Measurements from ENCODE around the gene PAPOLA. TPM values are rescaled to one million over a fixed set of nuclear protein-coding genes. Genes with fewer than 3 reads are reported as not detected.

Gene PAPOLA
- total and polyA plus RNA-seq, 7 donors = 55.5 to 141 (median 91.7) TPM

DNA sequence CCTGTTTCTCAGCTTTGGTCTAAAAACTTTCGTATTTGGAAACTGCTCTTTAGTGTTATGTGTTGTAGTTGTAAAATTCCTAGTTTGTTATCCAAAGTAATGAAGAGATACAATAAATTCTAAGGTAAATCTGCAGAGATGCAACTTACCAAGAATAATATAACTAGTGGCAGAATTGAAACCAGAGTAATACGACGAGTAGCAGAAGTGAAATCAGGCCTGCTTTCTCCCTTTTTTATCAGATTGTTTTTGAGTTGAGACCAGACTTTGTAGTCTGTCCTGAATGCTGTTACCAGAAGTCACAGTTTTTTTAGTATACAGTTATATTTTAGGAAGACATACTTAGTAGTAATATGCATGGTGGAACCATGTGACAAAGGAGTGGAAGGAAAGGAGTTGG, 12.5 kb downstream of the PAPOLA start:
- DNase-seq (no peak), ATAC-seq (no peak)
- 80 to 89% (median 87%) methylated on average over 3 of the region's 3 CpGs for WGBS, 3 donors
- intact Hi-C loops (cut with DNase I) = no loop called here
- peaks cover 61% of the 10 kb centered on the region for H3K4me1 ChIP-seq
- TF ChIP-seq, protein P1, sequence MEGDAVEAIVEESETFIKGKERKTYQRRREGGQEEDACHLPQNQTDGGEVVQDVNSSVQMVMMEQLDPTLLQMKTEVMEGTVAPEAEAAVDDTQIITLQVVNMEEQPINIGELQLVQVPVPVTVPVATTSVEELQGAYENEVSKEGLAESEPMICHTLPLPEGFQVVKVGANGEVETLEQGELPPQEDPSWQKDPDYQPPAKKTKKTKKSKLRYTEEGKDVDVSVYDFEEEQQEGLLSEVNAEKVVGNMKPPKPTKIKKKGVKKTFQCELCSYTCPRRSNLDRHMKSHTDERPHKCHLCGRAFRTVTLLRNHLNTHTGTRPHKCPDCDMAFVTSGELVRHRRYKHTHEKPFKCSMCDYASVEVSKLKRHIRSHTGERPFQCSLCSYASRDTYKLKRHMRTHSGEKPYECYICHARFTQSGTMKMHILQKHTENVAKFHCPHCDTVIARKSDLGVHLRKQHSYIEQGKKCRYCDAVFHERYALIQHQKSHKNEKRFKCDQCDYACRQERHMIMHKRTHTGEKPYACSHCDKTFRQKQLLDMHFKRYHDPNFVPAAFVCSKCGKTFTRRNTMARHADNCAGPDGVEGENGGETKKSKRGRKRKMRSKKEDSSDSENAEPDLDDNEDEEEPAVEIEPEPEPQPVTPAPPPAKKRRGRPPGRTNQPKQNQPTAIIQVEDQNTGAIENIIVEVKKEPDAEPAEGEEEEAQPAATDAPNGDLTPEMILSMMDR (IDR thresholded peaks at IDR 0.05) = no peak
- no peaks in the 10 kb centered on the region for H3K27me3 ChIP-seq (ENCODE audit: insufficient read depth in 3 of 3, low read length in 2 of 3)
- no peaks in the 10 kb centered on the region for H3K9me3 ChIP-seq
- no peaks in the 10 kb centered on the region for H3K36me3 ChIP-seq (ENCODE audit: insufficient read depth in 1 of 2, low read depth in 1 of 2)
- no peak overlapping the region for H3K27ac ChIP-seq
- H3K4me3 ChIP-seq = no peak overlapping the region

DNA sequence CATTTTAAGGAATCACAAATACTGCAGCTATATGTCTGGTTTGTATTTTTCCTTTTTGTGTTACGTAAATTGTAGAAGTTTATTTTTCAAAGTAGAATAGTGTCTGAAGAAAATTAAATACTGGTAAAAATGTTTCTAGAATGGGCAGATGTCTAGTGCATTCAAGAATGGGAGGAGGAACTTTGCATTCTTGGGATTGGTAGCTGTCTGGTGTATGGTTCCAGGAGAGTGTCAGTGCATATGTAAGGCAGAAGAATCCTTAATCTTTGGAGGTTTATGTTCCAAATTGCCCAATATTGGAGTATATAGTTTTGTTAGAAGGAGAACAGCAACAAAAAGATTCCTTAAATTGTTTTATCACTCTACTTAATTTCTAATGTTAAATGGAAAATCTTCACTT, 13.5 kb downstream of the PAPOLA start:
- Histone ChIP-seq H3K4me3 (no peak overlapping the region), H3K4me1 (peaks cover 56% of the 10 kb centered on the region), H3K36me3 (ENCODE audit: insufficient read depth in 1 of 2, low read depth in 1 of 2) (peaks cover 0 to under 1% of the 10 kb centered on the region in 2 donors), H3K9me3 (no peaks in the 10 kb centered on the region), H3K27ac (no peak overlapping the region), H3K27me3 (ENCODE audit: insufficient read depth in 3 of 3, low read length in 2 of 3) (no peaks in the 10 kb centered on the region)
- intact Hi-C loops (cut with DNase I) = no loop called here
- DNase-seq (no peak), ATAC-seq (no peak)
- TF ChIP-seq, protein P1 (IDR thresholded peaks at IDR 0.05) = no peak
- 94 to 100% (median 96%) methylated on average over 1 of the region's 1 CpG for WGBS, 3 donors

DNA sequence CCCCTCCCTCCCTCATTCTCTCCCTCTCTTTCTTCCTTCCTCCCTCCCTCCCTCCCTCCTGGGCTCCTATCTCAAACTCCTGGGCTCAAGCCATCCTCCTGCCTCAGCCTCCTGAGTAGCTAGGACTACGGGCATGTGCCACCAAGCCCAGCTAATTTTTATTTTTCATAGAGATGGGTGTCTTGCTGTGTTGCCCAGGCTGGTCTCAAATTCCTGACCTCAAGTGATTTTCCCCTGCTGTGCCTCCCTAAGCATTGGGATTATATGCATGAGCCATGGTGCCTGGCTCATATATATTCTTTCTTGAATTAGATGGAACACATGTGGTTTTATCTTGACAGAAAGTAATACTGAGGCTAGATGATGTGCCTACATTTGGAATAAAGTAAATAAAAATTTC, 14.2 kb downstream of the PAPOLA start:
- Histone ChIP-seq H3K36me3 (ENCODE audit: insufficient read depth in 1 of 2, low read depth in 1 of 2) (peaks cover 0 to 7% of the 10 kb centered on the region in 2 donors), H3K4me3 (no peak overlapping the region), H3K27ac (no peak overlapping the region), H3K9me3 (no peaks in the 10 kb centered on the region), H3K4me1 (peaks cover 50% of the 10 kb centered on the region), H3K27me3 (ENCODE audit: insufficient read depth in 3 of 3, low read length in 2 of 3) (no peaks in the 10 kb centered on the region)
- intact Hi-C loops (cut with DNase I) = no loop called here
- ATAC-seq (no peak), DNase-seq (no peak)
- TF ChIP-seq, protein P1 (IDR thresholded peaks at IDR 0.05) = no peak
- 85 to 100% (median 90%) methylated on average over 1 of the region's 1 CpG for WGBS, 3 donors

DNA sequence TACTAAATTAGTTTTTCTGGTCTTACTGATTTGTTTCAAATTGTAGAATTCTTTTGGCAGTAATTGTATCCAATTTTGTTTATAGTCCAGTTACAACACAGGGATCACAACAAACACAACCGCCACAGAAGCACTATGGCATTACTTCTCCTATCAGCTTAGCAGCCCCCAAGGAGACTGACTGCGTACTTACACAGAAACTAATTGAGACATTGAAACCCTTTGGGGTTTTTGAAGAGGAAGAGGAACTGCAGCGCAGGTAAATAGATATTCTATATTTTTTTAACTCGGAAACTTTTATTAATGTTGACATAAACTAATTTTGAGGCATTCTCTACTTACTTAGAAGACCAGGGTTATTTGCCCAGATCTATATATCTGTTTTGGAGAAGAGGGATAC, 17.8 kb downstream of the PAPOLA start:
- Histone ChIP-seq H3K4me1 (peaks cover 15% of the 10 kb centered on the region), H3K9me3 (no peaks in the 10 kb centered on the region), H3K27ac (no peak overlapping the region), H3K4me3 (no peak overlapping the region), H3K27me3 (ENCODE audit: insufficient read depth in 3 of 3, low read length in 2 of 3) (no peaks in the 10 kb centered on the region), H3K36me3 (ENCODE audit: insufficient read depth in 1 of 2, low read depth in 1 of 2) (peaks cover 0 to 39% of the 10 kb centered on the region in 2 donors)
- DNase-seq (no peak), ATAC-seq (no peak)
- TF ChIP-seq, protein P1 (IDR thresholded peaks at IDR 0.05) = no peak
- 88 to 90% (median 89%) methylated on average over 4 of the region's 4 CpGs for WGBS, 3 donors
- intact Hi-C loops (cut with DNase I) = no loop called here

DNA sequence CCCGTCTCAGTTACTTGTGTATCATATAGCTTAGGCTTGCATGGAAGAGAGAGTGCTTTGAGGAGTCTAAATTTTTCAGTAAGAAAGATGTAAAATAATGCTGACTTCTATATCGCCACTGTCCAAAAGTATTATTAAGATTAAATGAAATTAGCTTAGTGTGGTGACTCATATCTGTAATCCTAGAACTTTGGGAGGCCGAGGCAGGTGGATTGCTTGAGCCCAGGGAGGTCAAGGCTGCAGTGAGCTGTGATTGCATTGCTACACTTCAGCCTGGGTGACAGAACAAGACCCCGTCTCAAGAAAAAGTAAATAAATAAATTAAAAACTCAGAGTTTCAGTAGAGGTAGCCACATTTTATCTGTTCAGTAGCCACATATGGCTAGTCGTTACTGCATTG, 23.3 kb downstream of the PAPOLA start:
- DNase-seq (no peak), ATAC-seq (no peak)
- peaks cover 7 to 85% of the 10 kb centered on the region in 2 donors for H3K36me3 ChIP-seq (ENCODE audit: insufficient read depth in 1 of 2, low read depth in 1 of 2)
- TF ChIP-seq, protein P1 (IDR thresholded peaks at IDR 0.05) = no peak
- no peaks in the 10 kb centered on the region for H3K9me3 ChIP-seq
- no peaks in the 10 kb centered on the region for H3K27me3 ChIP-seq (ENCODE audit: insufficient read depth in 3 of 3, low read length in 2 of 3)
- WGBS, 3 donors = 86 to 89% (median 87%) methylated on average over 5 of the region's 5 CpGs
- no peaks in the 10 kb centered on the region for H3K4me1 ChIP-seq
- intact Hi-C loops (cut with DNase I) = no loop called here
- H3K27ac ChIP-seq = no peak overlapping the region
- H3K4me3 ChIP-seq = no peak overlapping the region

All from psoas muscle (tissue), 8 donors.